PFSK-1 (cell line): ENCODE results near the gene COL4A6.

Source experiments
- FOXP2 ChIP-seq: optimal IDR thresholded peaks from 2 replicates; pipeline ENCODE3; 2011; ENCODE audit warnings: borderline replicate concordance, control low read depth, inconsistent platforms; ENCODE audit not compliant: insufficient read depth; ENCODE audit errors: extremely low read length, extremely low read depth
- POLR2AphosphoS5 ChIP-seq: IDR thresholded peaks from 2 replicates; pipeline ENCODE4 v1.6.1; 2012; ENCODE audit warnings: low read depth, mild to moderate bottlenecking, control low read depth, low read length, moderate library complexity
- REST ChIP-seq, 2 experiments: IDR thresholded peaks; 2 replicates each; pipeline versions ENCODE4 v1.6.1 to v1.8.0; 2011 to 2012; ENCODE audit warnings: low read depth in 2 of 2, low read length in 2 of 2, control low read depth in 1 of 2, inconsistent platforms in 1 of 2, mild to moderate bottlenecking in 1 of 2, moderate library complexity in 1 of 2; ENCODE audit not compliant: insufficient read depth in 1 of 2
- SIN3A ChIP-seq: IDR thresholded peaks from 2 replicates; pipeline ENCODE4 v1.6.1; 2012; ENCODE audit warnings: mild to moderate bottlenecking, low read length, moderate library complexity, borderline replicate concordance; ENCODE audit not compliant: insufficient read depth
- TAF1 ChIP-seq: IDR thresholded peaks from 2 replicates; pipeline ENCODE4 v1.6.1; 2012; ENCODE audit warnings: low read length, control low read depth, borderline replicate concordance; ENCODE audit not compliant: insufficient read depth

COL4A6 gene

DNA sequence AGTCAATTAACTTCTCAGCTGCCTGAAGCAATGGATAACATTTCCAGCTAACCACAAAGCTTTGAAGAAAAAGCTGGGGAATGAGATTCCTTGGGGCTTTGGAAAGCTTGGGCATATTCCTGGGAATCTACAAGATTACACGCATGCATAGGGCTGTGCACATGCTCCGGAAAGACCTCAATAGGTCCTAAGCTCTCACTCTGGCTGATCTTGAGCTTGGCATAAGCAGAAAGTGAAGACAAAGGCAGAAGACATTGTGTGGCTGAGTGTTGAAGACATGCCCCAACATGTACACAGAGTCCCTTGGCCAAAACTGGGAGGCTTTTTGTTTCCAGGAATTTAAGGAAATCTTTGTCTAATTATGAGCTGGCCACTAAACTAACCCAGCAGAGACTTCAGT, 315.5 kb downstream of the COL4A6 start:
- TF ChIP-seq POLR2AphosphoS5 (no peak), SIN3A (no peak), TAF1 (no peak), FOXP2 (no peak), REST (IDR thresholded peaks at IDR 0.05; ENCODE audit: insufficient read depth in 1 of 2, low read depth in 2 of 2, low read length in 2 of 2) (no peak)

- no peak for TF ChIP-seq REST (IDR thresholded peaks at IDR 0.05; ENCODE audit: insufficient read depth in 1 of 2, low read depth in 2 of 2, low read length in 2 of 2)
- no peak for TF ChIP-seq TAF1
- no peak for TF ChIP-seq SIN3A
- no peak for TF ChIP-seq POLR2AphosphoS5
- TF ChIP-seq FOXP2 = no peak
Measured at GRCh38 chrX:108121291-108121690, 316.9 kb downstream of the COL4A6 start.

DNA sequence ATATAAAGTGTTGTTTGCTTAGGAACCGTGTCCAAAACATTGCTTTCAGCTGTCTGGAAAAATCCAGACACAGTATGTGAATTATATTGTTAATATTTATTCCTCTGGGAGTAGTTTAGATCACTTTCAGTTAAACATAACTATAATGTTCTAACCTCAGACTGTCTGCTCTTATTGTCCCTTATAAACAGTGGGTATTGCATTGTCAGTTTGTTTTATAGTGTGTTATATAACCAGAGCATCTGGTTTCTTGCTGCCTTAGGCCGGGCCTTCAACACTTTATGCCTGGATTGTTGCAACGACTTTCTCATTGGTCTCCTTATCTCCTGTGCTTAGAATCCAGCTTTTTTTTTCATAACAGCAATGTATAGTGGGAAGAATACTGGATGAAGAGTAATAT, 320.2 kb downstream of the COL4A6 start:
- TF ChIP-seq SIN3A = no peak
- TF ChIP-seq REST (IDR thresholded peaks at IDR 0.05; ENCODE audit: insufficient read depth in 1 of 2, low read depth in 2 of 2, low read length in 2 of 2) = no peak
- no peak for TF ChIP-seq POLR2AphosphoS5
- TF ChIP-seq FOXP2 = no peak
- no peak for TF ChIP-seq TAF1

- no peak for TF ChIP-seq POLR2AphosphoS5
- no peak for TF ChIP-seq SIN3A
- no peak for TF ChIP-seq FOXP2
- TF ChIP-seq REST (IDR thresholded peaks at IDR 0.05; ENCODE audit: insufficient read depth in 1 of 2, low read depth in 2 of 2, low read length in 2 of 2) = no peak
- no peak for TF ChIP-seq TAF1
Measured at GRCh38 chrX:108114541-108114940, 323.7 kb downstream of the COL4A6 start.
